Measurements from ENCODE around the gene ITPRID1. TPM values are rescaled to one million over a fixed set of nuclear protein-coding genes. Genes with fewer than 3 reads are reported as not detected.
"Not testable (repeated sequence)": the region's sequence is repeated elsewhere in the genome, so short reads cannot be mapped to it uniquely, and the experiment has no call there.

Gene ITPRID1
- polyA plus RNA-seq, 3 donors = not detected

DNA sequence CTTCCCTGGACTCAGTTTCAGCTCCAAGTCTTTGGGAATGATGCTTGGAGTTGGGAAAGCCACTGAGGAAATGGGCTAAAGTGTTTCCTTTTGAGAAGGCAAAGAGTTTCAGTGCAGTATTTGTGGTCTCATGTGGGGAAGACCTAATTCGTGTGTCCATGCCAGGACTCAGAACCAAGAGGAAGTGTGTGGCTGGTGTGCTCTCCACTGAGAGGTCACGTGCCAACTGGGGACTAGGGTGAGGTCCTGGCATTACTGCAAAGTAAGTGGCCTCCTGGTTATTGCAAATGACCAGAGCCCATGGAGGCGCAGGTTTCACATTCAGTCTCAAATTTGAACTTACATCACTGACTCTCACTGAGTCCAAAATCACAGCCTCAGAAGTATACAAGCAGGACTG, 48.6 kb upstream of the ITPRID1 start:
- no peaks in the 10 kb centered on the region for H3K9me3 ChIP-seq (replicated peaks in 1 of 2; ENCODE audit: control insufficient read depth in 1 of 2, insufficient read depth in 1 of 2, low read length in 2 of 2)
- no peak overlapping the region for H3K4me3 ChIP-seq (replicated peaks in 1 of 3; ENCODE audit: low read depth in 2 of 3, low read length in 3 of 3)
- no peak overlapping the region for H3K4me2 ChIP-seq (replicated peaks; ENCODE audit: extremely low read depth, low read length, poor library complexity, severe bottlenecking)
- H3K4me1 Mint-ChIP-seq = no peaks in the 10 kb centered on the region
- no peaks in the 10 kb centered on the region for H3K9me3 Mint-ChIP-seq
- no peak for DNase-seq
- H3K4me1 ChIP-seq (ENCODE audit: control insufficient read depth in 1 of 2, insufficient read depth in 2 of 2, low read length in 2 of 2) = no peaks in the 10 kb centered on the region
- intact Hi-C loops (cut with micrococcal nuclease) = no loop called here
- H3K79me2 ChIP-seq (ENCODE audit: insufficient read depth, low read length) = no peaks in the 10 kb centered on the region
- H3K27me3 ChIP-seq (ENCODE audit: control insufficient read depth in 2 of 2, insufficient read depth in 2 of 2, low read length in 2 of 2) = no peaks in the 10 kb centered on the region
- peaks cover 3 to 12% (median 6%) of the 10 kb centered on the region in 3 donors for H3K27me3 Mint-ChIP-seq (ENCODE audit: low read depth in 3 of 3)
- no peak overlapping the region for H3K4me3 Mint-ChIP-seq
- no peak overlapping the region for H3K27ac ChIP-seq (ENCODE audit: low read depth in 1 of 2, low read length in 2 of 2)
- H2AFZ ChIP-seq (ENCODE audit: insufficient read depth, low read depth, low read length, poor library complexity, severe bottlenecking) = no peak overlapping the region
- no peaks in the 10 kb centered on the region for H4K20me1 ChIP-seq (ENCODE audit: insufficient read depth, low read length)
- no peak overlapping the region for H3K27ac Mint-ChIP-seq
- WGBS (ENCODE audit: insufficient coverage) = 31% methylated on average over 3 of the region's 3 CpGs
- no peaks in the 10 kb centered on the region for H3K36me3 Mint-ChIP-seq
- no peaks in the 10 kb centered on the region for H3K36me3 ChIP-seq (replicated peaks in 1 of 2; ENCODE audit: control insufficient read depth in 1 of 2, insufficient read depth in 2 of 2, low read length in 2 of 2)
- H3K9ac ChIP-seq (ENCODE audit: insufficient read depth, low read length, poor library complexity, severe bottlenecking) = no peak overlapping the region
- TF ChIP-seq, protein P1, sequence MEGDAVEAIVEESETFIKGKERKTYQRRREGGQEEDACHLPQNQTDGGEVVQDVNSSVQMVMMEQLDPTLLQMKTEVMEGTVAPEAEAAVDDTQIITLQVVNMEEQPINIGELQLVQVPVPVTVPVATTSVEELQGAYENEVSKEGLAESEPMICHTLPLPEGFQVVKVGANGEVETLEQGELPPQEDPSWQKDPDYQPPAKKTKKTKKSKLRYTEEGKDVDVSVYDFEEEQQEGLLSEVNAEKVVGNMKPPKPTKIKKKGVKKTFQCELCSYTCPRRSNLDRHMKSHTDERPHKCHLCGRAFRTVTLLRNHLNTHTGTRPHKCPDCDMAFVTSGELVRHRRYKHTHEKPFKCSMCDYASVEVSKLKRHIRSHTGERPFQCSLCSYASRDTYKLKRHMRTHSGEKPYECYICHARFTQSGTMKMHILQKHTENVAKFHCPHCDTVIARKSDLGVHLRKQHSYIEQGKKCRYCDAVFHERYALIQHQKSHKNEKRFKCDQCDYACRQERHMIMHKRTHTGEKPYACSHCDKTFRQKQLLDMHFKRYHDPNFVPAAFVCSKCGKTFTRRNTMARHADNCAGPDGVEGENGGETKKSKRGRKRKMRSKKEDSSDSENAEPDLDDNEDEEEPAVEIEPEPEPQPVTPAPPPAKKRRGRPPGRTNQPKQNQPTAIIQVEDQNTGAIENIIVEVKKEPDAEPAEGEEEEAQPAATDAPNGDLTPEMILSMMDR (IDR thresholded peaks at IDR 0.05) = no peak

DNA sequence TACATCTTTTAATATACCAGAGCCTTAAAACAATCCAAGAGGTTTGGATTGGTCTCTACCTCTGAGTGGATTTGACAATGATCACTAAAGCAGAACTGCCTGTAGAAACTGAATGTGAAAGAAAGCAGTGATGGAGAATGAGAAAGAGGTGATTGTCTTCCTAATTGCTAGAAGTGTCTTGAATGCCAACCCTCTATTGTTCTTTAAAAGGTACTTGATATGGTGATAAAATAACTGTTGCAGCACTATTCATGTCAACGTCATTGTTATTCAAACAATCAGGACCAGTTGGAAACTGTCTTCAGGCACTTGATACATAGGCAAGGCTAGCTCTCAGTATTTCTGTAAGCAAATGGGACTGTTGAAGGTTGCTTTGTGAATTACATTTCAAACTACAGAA, 47.9 kb upstream of the ITPRID1 start:
- H2AFZ ChIP-seq (ENCODE audit: insufficient read depth, low read depth, low read length, poor library complexity, severe bottlenecking) = no peak overlapping the region
- Mint-ChIP-seq H3K27me3 (ENCODE audit: low read depth in 3 of 3) (peaks cover 4 to 13% (median 6%) of the 10 kb centered on the region in 3 donors), H3K4me3 (no peak overlapping the region), H3K4me1 (no peaks in the 10 kb centered on the region), H3K27ac (no peak overlapping the region), H3K9me3 (no peaks in the 10 kb centered on the region), H3K36me3 (no peaks in the 10 kb centered on the region)
- no peaks in the 10 kb centered on the region for H3K79me2 ChIP-seq (ENCODE audit: insufficient read depth, low read length)
- no peaks in the 10 kb centered on the region for H3K36me3 ChIP-seq (replicated peaks in 1 of 2; ENCODE audit: control insufficient read depth in 1 of 2, insufficient read depth in 2 of 2, low read length in 2 of 2)
- no peak for DNase-seq
- no peaks in the 10 kb centered on the region for H4K20me1 ChIP-seq (ENCODE audit: insufficient read depth, low read length)
- intact Hi-C loops (cut with micrococcal nuclease) = no loop called here
- TF ChIP-seq, protein P1 (IDR thresholded peaks at IDR 0.05) = no peak
- H3K9me3 ChIP-seq (replicated peaks in 1 of 2; ENCODE audit: control insufficient read depth in 1 of 2, insufficient read depth in 1 of 2, low read length in 2 of 2) = no peaks in the 10 kb centered on the region
- no peak overlapping the region for H3K4me2 ChIP-seq (replicated peaks; ENCODE audit: extremely low read depth, low read length, poor library complexity, severe bottlenecking)
- no peak overlapping the region for H3K9ac ChIP-seq (ENCODE audit: insufficient read depth, low read length, poor library complexity, severe bottlenecking)
- H3K27me3 ChIP-seq (ENCODE audit: control insufficient read depth in 2 of 2, insufficient read depth in 2 of 2, low read length in 2 of 2) = no peaks in the 10 kb centered on the region
- no CpG with 5 or more reads among the region's 1 CpG for WGBS (ENCODE audit: insufficient coverage)
- H3K27ac ChIP-seq (ENCODE audit: low read depth in 1 of 2, low read length in 2 of 2) = no peak overlapping the region
- no peaks in the 10 kb centered on the region for H3K4me1 ChIP-seq (ENCODE audit: control insufficient read depth in 1 of 2, insufficient read depth in 2 of 2, low read length in 2 of 2)
- no peak overlapping the region for H3K4me3 ChIP-seq (replicated peaks in 1 of 3; ENCODE audit: low read depth in 2 of 3, low read length in 3 of 3)

DNA sequence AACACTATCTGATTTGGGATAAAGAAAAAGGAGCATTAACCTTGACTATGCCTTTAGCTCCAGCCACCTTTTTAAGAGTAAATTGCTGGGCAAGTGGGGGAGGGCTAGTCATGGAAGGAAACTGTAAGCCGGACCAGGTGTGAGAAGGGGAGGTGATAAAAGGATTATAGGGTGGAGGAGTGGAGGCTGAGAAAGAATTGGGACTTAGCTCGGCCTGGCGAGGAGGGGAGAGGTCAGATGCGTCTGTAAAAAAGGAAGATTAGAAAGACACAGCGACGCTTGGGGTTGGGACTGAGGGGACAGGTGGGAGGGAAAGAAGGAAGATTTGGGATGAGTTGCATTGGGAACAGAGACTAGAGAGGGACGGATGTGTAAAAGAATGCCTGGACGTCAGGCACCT, 43.0 kb upstream of the ITPRID1 start:
- H3K27me3 ChIP-seq (ENCODE audit: control insufficient read depth in 2 of 2, insufficient read depth in 2 of 2, low read length in 2 of 2); H3K36me3 Mint-ChIP-seq; H3K27ac ChIP-seq (ENCODE audit: low read depth in 1 of 2, low read length in 2 of 2); H3K4me1 ChIP-seq (ENCODE audit: control insufficient read depth in 1 of 2, insufficient read depth in 2 of 2, low read length in 2 of 2); H3K9me3 Mint-ChIP-seq; H3K27me3 Mint-ChIP-seq (ENCODE audit: low read depth in 3 of 3); H3K9me3 ChIP-seq (replicated peaks in 1 of 2; ENCODE audit: control insufficient read depth in 1 of 2, insufficient read depth in 1 of 2, low read length in 2 of 2); H3K79me2 ChIP-seq (ENCODE audit: insufficient read depth, low read length); H3K27ac Mint-ChIP-seq; H3K4me3 Mint-ChIP-seq; H3K4me1 Mint-ChIP-seq; intact Hi-C loops (cut with micrococcal nuclease); H3K9ac ChIP-seq (ENCODE audit: insufficient read depth, low read length, poor library complexity, severe bottlenecking); DNase-seq; H4K20me1 ChIP-seq (ENCODE audit: insufficient read depth, low read length); H3K4me2 ChIP-seq (replicated peaks; ENCODE audit: extremely low read depth, low read length, poor library complexity, severe bottlenecking); H2AFZ ChIP-seq (ENCODE audit: insufficient read depth, low read depth, low read length, poor library complexity, severe bottlenecking); H3K36me3 ChIP-seq (replicated peaks in 1 of 2; ENCODE audit: control insufficient read depth in 1 of 2, insufficient read depth in 2 of 2, low read length in 2 of 2); H3K4me3 ChIP-seq (replicated peaks in 1 of 3; ENCODE audit: low read depth in 2 of 3, low read length in 3 of 3): not testable (repeated sequence)
- WGBS (ENCODE audit: insufficient coverage) = 69% methylated on average over 6 of the region's 8 CpGs
